Astrocyte (in vitro differentiated cells and primary cell): ENCODE results near the gene ACOT7. TPM values are rescaled to one million over a fixed set of nuclear protein-coding genes. Genes with fewer than 3 reads are reported as not detected.
"Not testable (repeated sequence)": the region's sequence is repeated elsewhere in the genome, so short reads cannot be mapped to it uniquely, and the experiment has no call there.

Source experiments
- DNase-seq: peaks from one replicate; pipeline ENCODE4 v3.0.0-alpha.2; 2010; ENCODE audit warnings: low read depth
- FAIRE-seq: peaks from 2 replicates; lab custom pipeline; 2011; peaks lifted over from hg19 to GRCh38; lab: Jason Lieb, UNC
- H2AFZ ChIP-seq: 2 replicates; pipeline ENCODE4 v1.6.0; 2012; ENCODE audit warnings: low read depth, low read length, inconsistent platforms
- H3K27ac ChIP-seq: 2 replicates; pipeline ENCODE4 v1.5.1; 2011; ENCODE audit warnings: low read depth, low read length, inconsistent platforms
- H3K27me3 ChIP-seq: 2 replicates; pipeline ENCODE4 v1.6.0; 2011; ENCODE audit warnings: low read length, inconsistent platforms; ENCODE audit not compliant: insufficient read depth
- H3K36me3 ChIP-seq: 2 replicates; pipeline ENCODE4 v1.5.1; 2011; ENCODE audit warnings: low read length, inconsistent platforms; ENCODE audit not compliant: insufficient read depth
- H3K4me1 ChIP-seq: 2 replicates; pipeline ENCODE4 v1.5.1; 2011; ENCODE audit warnings: low read length, inconsistent platforms; ENCODE audit not compliant: insufficient read depth
- H3K4me2 ChIP-seq: 2 replicates; pipeline ENCODE4 v1.6.0; 2012; ENCODE audit warnings: low read length, inconsistent platforms
- H3K4me3 ChIP-seq: 2 replicates; pipeline ENCODE4 v1.5.1; 2011; ENCODE audit warnings: low read depth, mild to moderate bottlenecking, low read length, inconsistent platforms; ENCODE audit not compliant: insufficient read depth
- H3K79me2 ChIP-seq: 2 replicates; pipeline ENCODE4 v1.6.0; 2012; ENCODE audit warnings: mild to moderate bottlenecking, low read length, inconsistent platforms; ENCODE audit not compliant: insufficient read depth
- H3K9ac ChIP-seq: 2 replicates; pipeline ENCODE4 v1.6.0; 2012; ENCODE audit warnings: mild to moderate bottlenecking, low read length, inconsistent platforms
- H3K9me3 ChIP-seq: 2 replicates; pipeline ENCODE4 v1.5.1; 2012; ENCODE audit warnings: low read depth, mild to moderate bottlenecking, low read length, inconsistent platforms; ENCODE audit not compliant: insufficient read depth
- H4K20me1 ChIP-seq: 2 replicates; pipeline ENCODE4 v1.6.0; 2012; ENCODE audit warnings: low read length, inconsistent platforms; ENCODE audit not compliant: insufficient read depth
- H3K27ac Mint-ChIP-seq: one replicate; pipeline ENCODE4 v1.8.0; 2021; ENCODE audit warnings: mild to moderate bottlenecking, mixed read lengths; ENCODE audit not compliant: unreplicated experiment
- H3K27me3 Mint-ChIP-seq: one replicate; pipeline ENCODE4 v1.8.0; 2021; ENCODE audit warnings: low read depth, mixed read lengths; ENCODE audit not compliant: unreplicated experiment
- H3K36me3 Mint-ChIP-seq: one replicate; pipeline ENCODE4 v1.8.0; 2021; ENCODE audit warnings: low read depth, mixed read lengths; ENCODE audit not compliant: unreplicated experiment
- H3K4me1 Mint-ChIP-seq: one replicate; pipeline ENCODE4 v1.8.0; 2021; ENCODE audit warnings: low read depth, mixed read lengths; ENCODE audit not compliant: unreplicated experiment
- H3K4me3 Mint-ChIP-seq: one replicate; pipeline ENCODE4 v1.8.0; 2021; ENCODE audit warnings: mild to moderate bottlenecking, moderate library complexity, mixed read lengths; ENCODE audit not compliant: unreplicated experiment
- H3K9me3 Mint-ChIP-seq: one replicate; pipeline ENCODE4 v1.8.0; 2021; ENCODE audit warnings: mild to moderate bottlenecking, mixed read lengths; ENCODE audit not compliant: unreplicated experiment
- EZH2 ChIP-seq: IDR thresholded peaks from 2 replicates; pipeline ENCODE4 v1.6.1; 2012; ENCODE audit warnings: mild to moderate bottlenecking, low read length, inconsistent platforms; ENCODE audit not compliant: insufficient read depth
- total RNA-seq: library from RNA; stranded (reverse); gene quantifications from 2 replicates; pipeline ENCODE4 v1.2.1, GENCODE V29; 2021
- TF ChIP-seq, protein P1 (sequence below): IDR thresholded peaks from 2 replicates; pipeline ENCODE4 v1.5.1; 2011; ENCODE audit warnings: low read depth, mild to moderate bottlenecking, inconsistent platforms, low read length, moderate library complexity; ENCODE audit not compliant: insufficient read depth

The ACOT7 gene
- total RNA-seq, 1 donor from 2014 or later, result 91.1 TPM

DNA sequence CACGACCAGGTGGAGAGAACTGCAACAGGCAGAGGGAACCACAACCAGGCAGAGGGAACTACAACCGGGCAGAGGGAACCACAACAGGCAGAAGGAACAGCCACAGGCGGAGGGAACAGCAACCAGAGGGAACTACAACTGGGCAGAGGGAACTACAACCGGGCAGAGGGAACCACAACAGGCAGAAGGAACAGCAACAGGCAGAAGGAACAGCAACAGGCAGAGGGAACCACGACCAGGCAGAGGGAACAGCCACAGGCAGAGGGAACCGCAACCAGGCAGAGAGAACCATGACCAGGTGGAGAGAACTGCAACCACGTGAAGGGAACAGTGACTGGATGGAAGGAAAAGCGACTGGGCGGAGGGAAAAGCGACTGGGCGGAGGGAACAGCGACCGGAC is 85.1 kb downstream of the ACOT7 start:
- H3K4me1 Mint-ChIP-seq, result peaks cover 2% of the 10 kb centered on the region
- no peak overlapping the region for H3K4me3 Mint-ChIP-seq
- H3K4me3 ChIP-seq, result no peak overlapping the region
- H3K4me2 ChIP-seq, result no peak overlapping the region
- no peak overlapping the region for H3K27ac ChIP-seq
- peaks cover 16% of the 10 kb centered on the region for H4K20me1 ChIP-seq
- peaks cover 26% of the 10 kb centered on the region for H3K36me3 Mint-ChIP-seq
- TF ChIP-seq EZH2, result no peak
- TF ChIP-seq, protein P1, sequence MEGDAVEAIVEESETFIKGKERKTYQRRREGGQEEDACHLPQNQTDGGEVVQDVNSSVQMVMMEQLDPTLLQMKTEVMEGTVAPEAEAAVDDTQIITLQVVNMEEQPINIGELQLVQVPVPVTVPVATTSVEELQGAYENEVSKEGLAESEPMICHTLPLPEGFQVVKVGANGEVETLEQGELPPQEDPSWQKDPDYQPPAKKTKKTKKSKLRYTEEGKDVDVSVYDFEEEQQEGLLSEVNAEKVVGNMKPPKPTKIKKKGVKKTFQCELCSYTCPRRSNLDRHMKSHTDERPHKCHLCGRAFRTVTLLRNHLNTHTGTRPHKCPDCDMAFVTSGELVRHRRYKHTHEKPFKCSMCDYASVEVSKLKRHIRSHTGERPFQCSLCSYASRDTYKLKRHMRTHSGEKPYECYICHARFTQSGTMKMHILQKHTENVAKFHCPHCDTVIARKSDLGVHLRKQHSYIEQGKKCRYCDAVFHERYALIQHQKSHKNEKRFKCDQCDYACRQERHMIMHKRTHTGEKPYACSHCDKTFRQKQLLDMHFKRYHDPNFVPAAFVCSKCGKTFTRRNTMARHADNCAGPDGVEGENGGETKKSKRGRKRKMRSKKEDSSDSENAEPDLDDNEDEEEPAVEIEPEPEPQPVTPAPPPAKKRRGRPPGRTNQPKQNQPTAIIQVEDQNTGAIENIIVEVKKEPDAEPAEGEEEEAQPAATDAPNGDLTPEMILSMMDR, result no peak
- H3K27me3 Mint-ChIP-seq, result no peaks in the 10 kb centered on the region
- no peak overlapping the region for H3K9ac ChIP-seq
- H3K27ac Mint-ChIP-seq, result no peak overlapping the region
- no peaks in the 10 kb centered on the region for H3K9me3 ChIP-seq
- H3K36me3 ChIP-seq, result no peaks in the 10 kb centered on the region
- no peaks in the 10 kb centered on the region for H3K27me3 ChIP-seq
- no peak for FAIRE-seq
- no peaks in the 10 kb centered on the region for H3K4me1 ChIP-seq
- no peak overlapping the region for H2AFZ ChIP-seq
- DNase-seq, result no peak
- H3K9me3 Mint-ChIP-seq, result peaks cover 2% of the 10 kb centered on the region
- H3K79me2 ChIP-seq, result no peaks in the 10 kb centered on the region

DNA sequence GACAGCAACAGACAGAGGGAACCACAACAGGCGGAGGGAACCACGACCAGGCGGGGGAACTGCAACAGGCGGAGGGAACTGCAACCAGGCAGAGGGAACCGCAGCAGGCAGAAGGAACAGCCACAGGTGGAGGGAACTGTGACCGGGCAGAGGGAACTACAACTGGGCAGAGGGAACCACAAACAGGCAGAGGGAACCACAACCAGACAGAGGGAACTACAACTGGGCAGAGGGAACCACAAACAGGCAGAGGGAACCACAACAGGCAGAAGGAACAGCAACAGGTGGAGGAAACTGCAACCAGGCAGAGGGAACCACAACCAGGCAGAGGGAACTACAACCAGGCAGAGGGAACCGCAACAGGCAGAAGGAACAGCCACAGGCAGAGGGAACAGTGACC is 85.9 kb downstream of the ACOT7 start:
- not testable (repeated sequence) for H3K4me3 ChIP-seq, H3K4me3 Mint-ChIP-seq, FAIRE-seq, H3K79me2 ChIP-seq, H3K9me3 Mint-ChIP-seq, H3K27me3 Mint-ChIP-seq, DNase-seq, H3K4me1 ChIP-seq, H3K36me3 ChIP-seq, H3K4me1 Mint-ChIP-seq, H3K9me3 ChIP-seq, H2AFZ ChIP-seq, H3K4me2 ChIP-seq, H3K27ac ChIP-seq, H3K9ac ChIP-seq, H3K27me3 ChIP-seq
- Mint-ChIP-seq H3K36me3 (peaks cover 24% of the 10 kb centered on the region), H3K27ac (peak overlapping the region; percentile 66)
- peaks cover 12% of the 10 kb centered on the region for H4K20me1 ChIP-seq

DNA sequence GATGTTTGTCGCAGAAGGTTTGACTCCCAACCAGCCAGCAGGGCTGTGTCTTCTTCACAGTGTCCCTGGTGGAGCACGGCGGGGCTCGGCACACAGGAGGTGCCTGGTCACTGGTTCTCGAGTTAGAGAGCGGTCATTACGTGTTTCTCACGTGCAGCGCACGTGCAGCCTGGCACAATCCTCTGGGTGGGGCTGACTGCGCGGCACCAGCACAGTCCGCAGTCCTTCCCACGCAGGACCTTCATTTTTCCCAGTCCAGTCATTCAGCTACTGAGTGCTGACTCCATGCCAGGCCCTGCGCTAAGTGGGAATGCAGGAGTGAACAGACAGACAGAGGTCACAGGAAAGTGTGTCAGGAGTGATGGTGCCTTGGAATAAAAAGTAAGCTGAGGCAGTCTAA is 86.5 kb downstream of the ACOT7 start:
- H3K4me1 ChIP-seq, result peaks cover 3% of the 10 kb centered on the region
- Mint-ChIP-seq H3K27me3 (no peaks in the 10 kb centered on the region), H3K27ac (no peak overlapping the region), H3K36me3 (peaks cover 25% of the 10 kb centered on the region), H3K4me1 (no peaks in the 10 kb centered on the region), H3K9me3 (peaks cover 2% of the 10 kb centered on the region), H3K4me3 (no peak overlapping the region)
- DNase-seq (peak; percentile 56), FAIRE-seq (no peak)
- TF ChIP-seq, protein P1, result no peak
- no peak for TF ChIP-seq EZH2
- no peak overlapping the region for H3K4me3 ChIP-seq
- peaks cover 12% of the 10 kb centered on the region for H4K20me1 ChIP-seq
- H3K9me3 ChIP-seq, result no peaks in the 10 kb centered on the region
- no peak overlapping the region for H3K27ac ChIP-seq
- no peak overlapping the region for H3K9ac ChIP-seq
- no peak overlapping the region for H3K4me2 ChIP-seq
- H3K36me3 ChIP-seq, result no peaks in the 10 kb centered on the region
- H2AFZ ChIP-seq, result no peak overlapping the region
- H3K27me3 ChIP-seq, result no peaks in the 10 kb centered on the region
- H3K79me2 ChIP-seq, result no peaks in the 10 kb centered on the region
